GM03348 (cell line): ENCODE measurements around the gene CALHM6.

Experiments
- DNase-seq: peaks from one replicate; pipeline ENCODE4 v3.0.0; 2012; ENCODE audit warnings: low spot score

The CALHM6 gene

DNA sequence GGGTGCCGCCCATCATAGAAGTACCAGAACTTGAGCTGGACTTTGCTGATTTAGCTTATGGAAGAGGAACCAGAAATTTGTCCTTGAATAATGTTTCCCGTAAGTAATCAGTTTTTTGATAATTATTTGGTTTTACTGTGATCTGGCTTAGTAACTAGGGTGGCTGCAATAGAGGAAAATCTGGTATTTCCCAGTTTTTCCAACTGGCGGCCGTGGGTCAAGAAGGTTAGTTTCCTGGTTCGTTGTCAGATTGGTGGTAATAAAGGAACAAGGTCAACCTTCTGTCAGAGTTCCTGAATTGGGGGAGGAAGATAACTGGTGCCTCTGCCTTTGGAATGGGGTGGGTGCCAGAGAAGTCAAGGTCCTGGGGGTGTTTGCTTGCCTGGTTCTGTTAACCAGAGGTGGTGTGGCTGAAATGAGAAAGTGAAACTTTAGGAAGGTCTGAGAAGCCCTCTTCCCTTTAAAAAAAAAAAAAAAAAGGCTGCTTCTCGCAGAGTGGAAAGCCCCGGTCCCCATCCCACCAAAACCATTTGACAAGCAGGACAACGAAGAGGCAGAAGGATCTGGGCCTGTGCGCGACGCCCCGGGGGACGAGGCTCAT lies at the start of gene CALHM6:
Gene CALHM6, plus strand, starts transcription at position 45 of the 601 bp plus-strand sequence. Its CDS starts 555 bp downstream, at position 600.
- DNase-seq, result no peak

DNA sequence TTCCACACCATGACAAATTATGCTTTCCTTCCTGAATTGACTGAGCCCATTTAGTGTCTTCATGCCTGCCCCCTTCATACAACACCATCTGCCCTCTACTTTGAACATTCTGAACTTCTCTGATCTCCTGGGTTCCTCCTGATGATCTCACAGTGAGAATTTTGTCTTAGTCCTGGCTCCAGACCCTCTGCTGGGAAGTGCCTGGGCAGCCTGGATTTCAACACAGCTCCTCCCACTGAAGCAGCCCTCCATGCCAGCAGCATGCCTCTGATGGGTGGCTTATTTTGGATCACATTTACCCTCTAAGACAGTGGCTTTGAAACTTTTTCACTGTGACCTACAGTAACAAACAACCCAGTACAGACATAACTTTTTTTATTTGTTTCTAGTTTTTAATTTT lies 48.9 kb upstream of the CALHM6 start:
- peak; percentile 62 for DNase-seq

GRCh38 chr6:116413357-116413756 lies 47.8 kb upstream of the CALHM6 start:
- no peak for DNase-seq

GRCh38 chr6:116417661-116418060 lies 43.5 kb upstream of the CALHM6 start:
- no peak for DNase-seq

GRCh38 chr6:116419069-116419786 lies 41.9 kb upstream of the CALHM6 start:
- no peak for DNase-seq

- no peak for DNase-seq
These were observed 40.8 kb upstream of the CALHM6 start for GRCh38 chr6:116420341-116420740.

- DNase-seq, result no peak
These were observed 38.9 kb upstream of the CALHM6 start for GRCh38 chr6:116422238-116422637.

DNA sequence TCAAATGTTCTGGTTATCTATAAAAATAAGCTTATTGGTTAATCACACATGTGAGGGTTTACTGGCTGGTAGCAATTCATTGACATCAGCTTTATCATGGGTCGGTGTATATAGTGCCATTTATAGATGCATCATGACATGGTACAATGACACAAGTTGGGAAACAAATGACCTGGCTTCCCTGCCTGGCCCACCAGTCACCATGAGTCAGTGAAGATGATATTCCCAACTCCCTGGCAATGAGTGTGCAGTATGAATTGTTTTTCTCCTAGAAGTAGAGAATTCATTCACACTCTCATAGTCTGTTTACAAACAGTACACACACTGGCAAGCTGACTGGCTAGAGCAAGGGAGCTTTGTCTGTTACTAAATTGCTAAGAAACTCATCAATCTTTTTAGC lies 37.2 kb upstream of the CALHM6 start:
- DNase-seq, result peak; percentile 32

DNA sequence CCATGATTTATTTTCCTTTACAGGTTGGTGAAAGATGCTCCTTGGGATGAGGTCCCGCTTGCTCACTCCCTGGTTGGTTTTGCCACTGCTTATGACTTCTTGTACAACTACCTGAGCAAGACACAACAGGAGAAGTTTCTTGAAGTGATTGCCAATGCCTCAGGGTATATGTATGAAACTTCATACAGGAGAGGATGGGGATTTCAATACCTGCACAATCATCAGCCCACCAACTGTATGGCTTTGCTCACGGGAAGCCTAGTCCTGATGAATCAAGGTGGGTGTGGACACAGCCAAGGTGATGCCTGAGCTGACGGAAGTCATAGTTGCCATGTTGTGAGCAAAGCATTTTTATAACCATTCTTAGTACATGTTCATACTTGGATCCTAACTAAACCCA lies 34.6 kb upstream of the CALHM6 start:
- DNase-seq, result no peak

DNA sequence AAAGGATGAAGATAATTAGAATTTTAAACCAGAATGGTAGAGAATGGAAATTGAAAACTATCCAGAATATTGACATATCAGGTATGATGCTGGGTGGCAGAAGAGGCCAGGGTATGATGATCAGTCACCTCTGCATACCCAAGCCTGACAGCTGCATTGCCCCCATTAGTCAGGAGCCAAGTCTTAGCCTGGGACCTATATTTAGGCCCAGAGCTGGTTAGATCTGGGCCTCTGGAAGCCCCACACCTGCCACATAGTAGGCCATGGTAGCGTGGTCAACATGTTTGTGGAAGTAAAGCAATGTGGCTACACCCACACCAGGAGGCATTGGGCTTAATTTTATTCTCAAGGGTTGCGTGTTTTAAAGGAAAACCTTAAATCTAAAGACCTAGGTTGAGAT lies 32.1 kb upstream of the CALHM6 start:
- no peak for DNase-seq

DNA sequence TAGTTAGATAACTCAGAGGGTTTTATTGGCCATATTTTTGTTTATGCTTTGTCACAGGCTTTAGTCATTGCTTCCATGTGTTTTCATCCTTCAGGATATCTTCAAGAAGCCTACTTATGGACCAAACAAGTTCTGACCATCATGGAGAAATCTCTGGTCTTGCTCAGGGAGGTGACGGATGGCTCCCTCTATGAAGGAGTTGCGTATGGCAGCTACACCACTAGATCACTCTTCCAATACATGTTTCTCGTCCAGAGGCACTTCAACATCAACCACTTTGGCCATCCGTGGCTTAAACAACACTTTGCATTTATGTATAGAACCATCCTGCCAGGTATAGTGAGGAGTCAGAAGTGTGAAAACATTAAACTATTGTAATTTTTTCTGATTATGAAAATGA lies 30.3 kb upstream of the CALHM6 start:
- DNase-seq, result no peak

DNA sequence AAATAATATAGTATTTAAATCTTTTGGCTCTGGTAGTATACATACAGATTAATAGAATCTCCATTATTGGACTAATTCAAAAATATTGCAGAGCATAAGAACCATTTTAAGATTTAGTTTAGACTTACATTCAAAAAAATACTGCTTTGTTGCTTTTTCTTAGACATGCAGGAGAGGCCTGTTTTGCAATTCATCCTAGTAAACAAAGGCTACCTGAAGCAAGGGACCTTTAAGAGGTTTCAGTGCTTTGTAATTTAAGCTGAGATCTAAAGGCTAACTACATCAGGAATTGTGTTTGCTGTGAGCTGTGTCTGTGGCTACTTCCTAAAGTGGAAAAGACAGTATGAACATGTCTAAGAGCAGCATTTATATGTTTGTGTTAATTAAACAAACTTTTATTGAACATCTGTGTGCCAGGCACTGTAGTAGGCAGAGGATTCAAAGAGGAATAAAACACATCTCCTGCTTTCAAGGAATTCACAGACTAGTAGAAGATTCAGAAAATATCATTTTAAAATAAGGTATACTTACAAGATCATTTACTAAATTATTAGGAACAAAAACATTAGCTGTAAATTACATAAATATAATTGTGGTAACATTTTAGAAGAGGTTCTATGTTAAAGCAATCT lies 29.1 kb upstream of the CALHM6 start:
- no peak for DNase-seq

DNA sequence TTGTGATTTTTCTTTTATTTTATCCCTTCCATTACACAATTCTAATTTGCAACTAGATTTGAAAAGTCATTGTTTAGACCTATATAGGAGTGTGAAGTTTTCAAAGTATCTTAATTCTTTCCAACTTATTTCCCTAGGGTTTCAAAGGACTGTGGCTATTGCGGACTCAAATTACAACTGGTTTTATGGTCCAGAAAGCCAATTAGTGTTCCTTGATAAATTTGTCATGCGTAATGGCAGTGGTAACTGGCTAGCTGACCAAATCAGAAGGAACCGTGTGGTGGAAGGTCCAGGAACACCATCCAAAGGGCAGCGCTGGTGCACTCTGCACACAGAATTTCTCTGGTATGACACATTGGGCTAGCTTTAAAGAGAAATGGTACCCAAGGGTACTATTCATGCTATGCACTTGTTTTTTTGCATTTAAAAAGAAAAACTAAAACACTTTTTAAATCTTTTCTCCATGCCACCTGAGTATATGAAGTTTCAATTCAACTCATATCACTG lies 27.9 kb upstream of the CALHM6 start:
- no peak for DNase-seq

DNA sequence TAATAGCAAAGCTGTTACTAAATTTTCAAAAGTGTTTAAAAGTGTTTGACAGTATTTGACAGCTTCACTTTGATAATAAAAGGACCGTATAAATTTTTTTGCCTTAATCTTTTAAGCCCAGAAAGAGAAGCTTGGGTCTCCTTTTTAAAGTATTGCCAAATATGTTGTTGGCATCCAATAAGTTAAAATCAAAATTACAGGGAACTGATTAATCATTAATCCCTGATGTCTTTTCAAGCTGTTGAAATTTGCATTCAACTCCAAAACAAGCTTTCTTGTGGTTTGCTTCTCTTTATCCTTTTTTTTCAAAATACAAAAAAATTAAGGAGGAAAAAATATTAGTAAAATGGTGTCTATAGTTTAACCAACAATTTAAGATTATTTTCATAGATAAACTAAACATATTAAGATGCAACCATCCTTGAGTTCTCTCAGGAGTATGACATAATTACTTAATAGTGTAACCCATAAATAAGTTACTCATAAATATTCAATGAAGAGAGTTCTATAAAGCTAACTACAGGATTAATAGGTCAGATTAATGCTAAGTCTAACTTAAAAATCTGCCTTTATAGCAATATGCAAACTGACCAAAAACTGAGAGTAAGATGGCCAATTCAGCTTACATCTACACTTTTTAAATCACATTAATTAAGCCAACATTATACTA lies 27.0 kb upstream of the CALHM6 start:
- no peak for DNase-seq

DNA sequence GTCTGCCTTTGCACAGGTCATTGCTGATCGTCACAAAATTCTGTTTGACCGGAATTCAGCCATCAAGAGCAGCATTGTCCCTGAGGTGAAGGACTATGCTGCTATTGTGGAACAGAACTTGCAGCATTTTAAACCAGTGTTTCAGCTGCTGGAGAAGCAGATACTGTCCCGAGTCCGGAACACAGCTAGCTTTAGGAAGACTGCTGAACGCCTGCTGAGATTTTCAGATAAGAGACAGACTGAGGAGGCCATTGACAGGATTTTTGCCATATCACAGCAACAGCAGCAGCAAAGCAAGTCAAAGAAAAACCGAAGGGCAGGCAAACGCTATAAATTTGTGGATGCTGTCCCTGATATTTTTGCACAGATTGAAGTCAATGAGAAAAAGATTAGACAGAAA lies 24.6 kb upstream of the CALHM6 start:
- DNase-seq, result no peak

- DNase-seq, result no peak
These were observed 23.5 kb upstream of the CALHM6 start for GRCh38 chr6:116437656-116438055.

DNA sequence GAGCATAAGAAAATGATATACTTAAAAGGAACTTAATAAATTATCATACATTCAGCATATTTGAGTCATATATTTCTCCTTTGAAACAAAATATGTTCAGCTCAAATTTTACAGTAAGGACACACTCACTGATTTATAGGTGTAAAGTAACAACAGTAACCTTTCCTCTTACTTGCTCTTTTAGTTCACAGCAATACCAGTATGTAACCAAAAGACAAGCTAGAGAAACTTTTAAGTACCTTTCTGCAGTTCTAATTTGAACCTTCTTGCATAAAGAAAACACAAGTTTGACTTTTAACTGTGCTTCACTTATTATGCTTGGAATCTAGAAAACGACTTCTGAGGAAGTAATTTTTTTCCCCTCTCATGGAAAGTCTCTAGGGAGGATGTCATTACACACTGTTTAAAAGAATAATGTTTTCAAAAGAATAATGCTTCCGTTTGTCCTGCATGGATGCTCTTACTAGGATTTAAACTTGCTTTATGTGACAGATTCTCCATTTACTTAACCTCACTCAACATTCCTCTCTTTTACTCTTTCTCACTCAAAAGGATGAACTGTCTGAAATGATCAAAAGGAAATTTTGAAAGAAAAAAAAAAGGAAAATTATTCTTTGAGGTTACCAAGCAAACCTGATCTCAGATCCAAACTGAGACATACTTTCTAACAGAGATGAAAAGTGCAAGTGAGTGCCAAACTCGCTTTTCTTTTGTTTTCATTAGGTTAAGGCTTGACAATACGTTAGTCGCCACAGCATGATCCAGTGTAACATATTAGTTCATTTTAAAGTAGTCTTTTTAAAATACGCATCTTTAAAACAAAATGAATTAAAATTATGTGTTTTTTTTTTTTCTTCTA lies 22.4 kb upstream of the CALHM6 start:
- DNase-seq, result no peak

DNA sequence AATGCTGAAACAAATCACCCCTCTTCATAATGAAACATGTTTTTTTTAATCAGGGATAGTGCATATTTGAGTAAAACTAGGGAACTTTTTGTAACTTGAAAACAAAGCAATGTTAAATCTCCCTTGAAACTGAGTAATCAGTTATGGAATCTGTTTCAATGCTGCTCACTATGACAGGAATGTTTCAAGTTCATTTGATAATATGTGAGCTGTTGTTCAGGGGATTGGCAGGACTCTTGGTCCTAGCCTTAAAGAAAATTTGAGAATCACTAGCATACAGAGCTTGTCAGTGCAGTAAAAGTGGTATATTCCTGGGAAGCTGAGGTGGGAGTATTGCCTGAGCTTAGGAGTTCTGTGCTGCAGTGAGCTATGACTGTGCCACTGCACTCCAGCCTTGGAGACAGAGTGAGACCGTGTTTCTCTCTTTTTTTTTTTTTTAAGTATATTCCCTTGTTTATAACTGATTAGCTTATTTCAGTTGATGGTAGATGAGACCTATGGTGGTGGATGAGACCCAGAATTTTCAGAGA lies 21.6 kb upstream of the CALHM6 start:
- DNase-seq, result peak; percentile 18

DNA sequence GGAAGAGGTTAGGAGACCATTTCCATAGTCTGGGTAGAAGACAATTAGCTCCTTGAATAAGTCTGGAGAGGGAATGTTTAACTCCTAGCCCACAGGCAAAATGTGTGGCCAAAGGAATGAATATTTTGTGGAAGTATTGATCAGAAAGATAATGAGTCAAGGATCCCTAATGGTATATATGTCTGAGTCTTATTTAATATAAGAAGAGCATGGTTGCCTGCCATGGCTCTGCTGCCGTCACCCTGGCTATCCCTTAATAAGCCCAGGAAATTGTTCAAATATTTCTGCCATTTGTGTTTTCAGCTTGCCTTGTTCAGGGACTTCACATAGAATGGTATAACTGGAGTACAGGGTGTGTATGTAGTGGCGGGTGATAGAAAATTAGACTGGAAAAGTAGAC lies 18.1 kb upstream of the CALHM6 start:
- no peak for DNase-seq

GRCh38 chr6:116444092-116444491 lies 17.1 kb upstream of the CALHM6 start:
- peak; percentile 47 for DNase-seq

GRCh38 chr6:116444575-116444974 lies 16.6 kb upstream of the CALHM6 start:
- no peak for DNase-seq

DNA sequence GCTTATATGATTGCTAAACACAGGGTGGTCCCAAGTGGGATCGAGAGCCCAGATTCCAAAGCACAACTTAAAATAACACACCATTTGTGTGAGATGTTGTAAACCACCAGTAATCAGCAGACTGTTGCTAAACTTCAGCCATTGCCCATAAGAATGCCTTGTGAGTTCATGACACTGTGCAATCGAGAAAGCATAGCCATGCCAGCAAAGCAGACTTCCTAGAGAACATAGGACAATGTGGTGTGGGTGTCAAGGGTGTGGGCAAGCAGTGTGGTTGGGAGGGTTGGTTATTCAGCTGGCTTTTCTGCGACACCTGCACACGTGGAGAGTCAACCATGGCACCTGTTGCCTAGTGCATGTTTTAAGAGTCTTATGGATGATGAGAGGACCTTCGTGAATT lies 16.1 kb upstream of the CALHM6 start:
- no peak for DNase-seq
